22Rv1 (cell line): Measurements from ENCODE around the gene RDH14.

Experiments
- ZFX ChIP-seq: fragments of 450-650 bp; IDR thresholded peaks from 2 replicates; pipeline ENCODE4 v1.6.1; 2017; ENCODE audit warnings: antibody characterized with exemption, borderline replicate concordance
- TF ChIP-seq, protein P1 (sequence below): fragments of 450-650 bp; IDR thresholded peaks from 2 replicates; pipeline ENCODE4 v1.5.1; 2017; ENCODE audit warnings: mild to moderate bottlenecking

DNA sequence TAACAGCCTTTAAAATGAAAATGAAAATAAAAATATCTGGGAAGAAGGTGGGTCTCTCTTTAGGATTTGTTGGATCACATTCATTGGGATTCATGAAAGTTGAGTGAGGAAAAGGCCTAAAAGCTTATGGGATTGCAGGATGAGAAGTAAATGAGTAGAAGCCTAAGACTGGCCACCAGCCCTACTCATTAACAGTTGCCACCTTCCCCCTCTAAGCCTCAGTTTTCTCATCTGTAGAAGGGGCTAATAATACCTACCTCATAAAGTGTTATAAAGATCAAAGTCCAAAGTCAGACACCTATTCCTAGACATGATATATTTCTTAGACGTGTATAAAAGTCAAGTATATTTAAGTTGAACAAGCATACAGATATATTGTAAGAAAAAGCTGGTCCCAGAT, 23.8 kb downstream of the RDH14 start:
- TF ChIP-seq, protein P1, sequence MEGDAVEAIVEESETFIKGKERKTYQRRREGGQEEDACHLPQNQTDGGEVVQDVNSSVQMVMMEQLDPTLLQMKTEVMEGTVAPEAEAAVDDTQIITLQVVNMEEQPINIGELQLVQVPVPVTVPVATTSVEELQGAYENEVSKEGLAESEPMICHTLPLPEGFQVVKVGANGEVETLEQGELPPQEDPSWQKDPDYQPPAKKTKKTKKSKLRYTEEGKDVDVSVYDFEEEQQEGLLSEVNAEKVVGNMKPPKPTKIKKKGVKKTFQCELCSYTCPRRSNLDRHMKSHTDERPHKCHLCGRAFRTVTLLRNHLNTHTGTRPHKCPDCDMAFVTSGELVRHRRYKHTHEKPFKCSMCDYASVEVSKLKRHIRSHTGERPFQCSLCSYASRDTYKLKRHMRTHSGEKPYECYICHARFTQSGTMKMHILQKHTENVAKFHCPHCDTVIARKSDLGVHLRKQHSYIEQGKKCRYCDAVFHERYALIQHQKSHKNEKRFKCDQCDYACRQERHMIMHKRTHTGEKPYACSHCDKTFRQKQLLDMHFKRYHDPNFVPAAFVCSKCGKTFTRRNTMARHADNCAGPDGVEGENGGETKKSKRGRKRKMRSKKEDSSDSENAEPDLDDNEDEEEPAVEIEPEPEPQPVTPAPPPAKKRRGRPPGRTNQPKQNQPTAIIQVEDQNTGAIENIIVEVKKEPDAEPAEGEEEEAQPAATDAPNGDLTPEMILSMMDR = no peak
- no peak for TF ChIP-seq ZFX
